Measurements from ENCODE around the gene ALG12. TPM values are rescaled to one million over a fixed set of nuclear protein-coding genes. Genes with fewer than 3 reads are reported as not detected.

ALG12 gene
- polyA plus RNA-seq, 1 of the 3 experiments (the other 2 are of a cell fraction): 9.9 TPM

DNA sequence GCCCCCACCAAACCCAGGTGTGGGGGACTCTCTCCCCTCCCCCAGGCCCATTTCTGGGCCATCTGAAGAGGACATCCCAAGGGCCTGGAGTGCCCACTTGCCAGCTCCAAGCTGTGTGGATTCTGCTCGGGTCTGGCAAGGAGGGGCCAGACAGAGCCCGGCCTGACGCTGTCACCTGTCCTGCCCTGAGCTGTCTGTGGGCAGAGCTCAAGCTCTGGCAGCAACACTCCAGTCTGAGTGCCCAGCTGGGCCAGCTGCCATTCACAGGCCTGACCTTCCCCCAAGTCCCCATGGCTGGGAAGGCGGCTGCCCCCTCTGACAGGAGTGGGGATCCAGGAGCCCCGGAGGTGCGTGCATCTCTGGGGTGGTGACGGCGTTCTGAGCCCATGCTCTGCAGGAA lies 36.1 kb upstream of the ALG12 start:
- POLR2A ChIA-PET: no interaction called here

DNA sequence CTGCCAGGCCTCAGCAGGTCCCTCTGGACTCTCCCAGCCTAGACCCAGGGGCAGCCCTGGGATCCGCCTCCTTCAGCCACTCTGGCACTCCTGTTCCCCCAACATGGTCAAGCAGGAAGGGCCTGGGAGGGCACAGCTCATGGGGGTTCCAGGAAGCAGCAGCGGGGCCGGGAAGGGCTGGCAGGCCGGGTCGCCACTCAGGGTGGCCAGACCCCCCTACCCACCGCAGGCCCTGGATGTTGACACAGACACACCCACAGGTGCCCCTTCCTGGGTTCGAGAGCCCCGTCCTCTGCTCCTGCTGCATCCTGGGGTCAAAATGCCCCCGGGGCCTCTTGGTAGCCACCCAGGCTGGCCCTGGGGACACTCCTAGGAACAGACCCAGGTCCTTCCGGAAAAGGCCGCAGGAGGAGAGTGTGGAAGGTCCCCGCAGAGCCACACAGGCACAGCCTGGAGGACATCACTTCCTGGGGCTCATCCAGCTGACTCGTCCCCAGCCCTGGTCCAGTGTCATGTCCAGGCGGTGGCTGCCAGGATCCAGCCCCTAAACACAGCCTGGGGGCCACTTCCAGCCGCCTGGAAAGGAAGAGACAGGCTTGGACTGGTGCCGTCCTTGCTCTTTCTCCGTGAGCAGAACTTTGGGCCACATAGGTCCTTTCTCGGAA lies 35.6 kb upstream of the ALG12 start:
- H4K20me1 ChIP-seq (ENCODE audit: insufficient read depth): no peaks in the 10 kb centered on the region
- WGBS (ENCODE audit: low lambda C conversion rate): no CpG with 5 or more reads among the region's 18 CpGs
- no peaks in the 10 kb centered on the region for H3K9me2 ChIP-seq
- H3F3A ChIP-seq (replicated peaks; ENCODE audit: insufficient read depth): no peaks in the 10 kb centered on the region
- H3K27me3 ChIP-seq (ENCODE audit: insufficient read depth): no peaks in the 10 kb centered on the region
- no peak overlapping the region for H3K4me3 ChIP-seq (ENCODE audit: low read depth in 2 of 2, low read length in 1 of 2)
- H2AFZ ChIP-seq (ENCODE audit: low read depth): no peak overlapping the region
- no peaks in the 10 kb centered on the region for H3K36me3 ChIP-seq (replicated peaks in 1 of 2; ENCODE audit: control insufficient read depth in 1 of 2, insufficient read depth in 2 of 2, low read length in 1 of 2)
- ChIA-PET POLR2A (no interaction called here), CTCF (interaction anchor here (1.4 to 1.5 kb wide), 2 partner anchors 23 to 24 kb away, joined by 3 to 6 read pairs; no protein-coding TSS in a partner anchor)
- DNase-seq: peak; percentile 68
- H3K9me3 ChIP-seq: no peaks in the 10 kb centered on the region
- no peaks in the 10 kb centered on the region for H3K79me2 ChIP-seq (ENCODE audit: insufficient read depth)
- peak overlapping the region in 1 of 2 experiments; percentile 69; a peak in 2 of 4 replicates for H3K27ac ChIP-seq (ENCODE audit: low read depth in 2 of 2, low read length in 1 of 2)
- peaks cover 13 to 39% of the 10 kb centered on the region in 2 experiments; a peak in 3 of 4 replicates for H3K4me1 ChIP-seq (ENCODE audit: control insufficient read depth in 1 of 2, insufficient read depth in 2 of 2, low read depth in 1 of 2, low read length in 1 of 2)
- no peak overlapping the region for H3K4me2 ChIP-seq
- no peak overlapping the region for H3K9ac ChIP-seq
- no peak for TF ChIP-seq FOSL2 (IDR thresholded peaks at IDR 0.05; ENCODE audit: borderline replicate concordance, low read depth)
- TF ChIP-seq TEAD4 (IDR thresholded peaks at IDR 0.05; ENCODE audit: borderline replicate concordance, insufficient read depth): no peak
- TF ChIP-seq FOXJ3 (CRISPR knock-in tag; IDR thresholded peaks at IDR 0.05): no peak
- no peak for TF ChIP-seq TCF12 (IDR thresholded peaks at IDR 0.05)
- TF ChIP-seq, protein P1, sequence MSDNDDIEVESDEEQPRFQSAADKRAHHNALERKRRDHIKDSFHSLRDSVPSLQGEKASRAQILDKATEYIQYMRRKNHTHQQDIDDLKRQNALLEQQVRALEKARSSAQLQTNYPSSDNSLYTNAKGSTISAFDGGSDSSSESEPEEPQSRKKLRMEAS (IDR thresholded peaks at IDR 0.05; ENCODE audit: low read depth): no peak
- TF ChIP-seq, protein P2, sequence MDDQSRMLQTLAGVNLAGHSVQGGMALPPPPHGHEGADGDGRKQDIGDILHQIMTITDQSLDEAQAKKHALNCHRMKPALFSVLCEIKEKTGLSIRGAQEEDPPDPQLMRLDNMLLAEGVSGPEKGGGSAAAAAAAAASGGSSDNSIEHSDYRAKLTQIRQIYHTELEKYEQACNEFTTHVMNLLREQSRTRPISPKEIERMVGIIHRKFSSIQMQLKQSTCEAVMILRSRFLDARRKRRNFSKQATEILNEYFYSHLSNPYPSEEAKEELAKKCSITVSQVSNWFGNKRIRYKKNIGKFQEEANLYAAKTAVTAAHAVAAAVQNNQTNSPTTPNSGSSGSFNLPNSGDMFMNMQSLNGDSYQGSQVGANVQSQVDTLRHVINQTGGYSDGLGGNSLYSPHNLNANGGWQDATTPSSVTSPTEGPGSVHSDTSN (IDR thresholded peaks at IDR 0.05): no peak
- TF ChIP-seq, protein P3, sequence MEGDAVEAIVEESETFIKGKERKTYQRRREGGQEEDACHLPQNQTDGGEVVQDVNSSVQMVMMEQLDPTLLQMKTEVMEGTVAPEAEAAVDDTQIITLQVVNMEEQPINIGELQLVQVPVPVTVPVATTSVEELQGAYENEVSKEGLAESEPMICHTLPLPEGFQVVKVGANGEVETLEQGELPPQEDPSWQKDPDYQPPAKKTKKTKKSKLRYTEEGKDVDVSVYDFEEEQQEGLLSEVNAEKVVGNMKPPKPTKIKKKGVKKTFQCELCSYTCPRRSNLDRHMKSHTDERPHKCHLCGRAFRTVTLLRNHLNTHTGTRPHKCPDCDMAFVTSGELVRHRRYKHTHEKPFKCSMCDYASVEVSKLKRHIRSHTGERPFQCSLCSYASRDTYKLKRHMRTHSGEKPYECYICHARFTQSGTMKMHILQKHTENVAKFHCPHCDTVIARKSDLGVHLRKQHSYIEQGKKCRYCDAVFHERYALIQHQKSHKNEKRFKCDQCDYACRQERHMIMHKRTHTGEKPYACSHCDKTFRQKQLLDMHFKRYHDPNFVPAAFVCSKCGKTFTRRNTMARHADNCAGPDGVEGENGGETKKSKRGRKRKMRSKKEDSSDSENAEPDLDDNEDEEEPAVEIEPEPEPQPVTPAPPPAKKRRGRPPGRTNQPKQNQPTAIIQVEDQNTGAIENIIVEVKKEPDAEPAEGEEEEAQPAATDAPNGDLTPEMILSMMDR (IDR thresholded peaks at IDR 0.05): no peak
- TF ChIP-seq NFIC (IDR thresholded peaks at IDR 0.05; ENCODE audit: borderline replicate concordance): no peak
- TF ChIP-seq NRF1 (IDR thresholded peaks at IDR 0.05; ENCODE audit: low read depth, low read length): no peak
- TF ChIP-seq, protein P4, sequence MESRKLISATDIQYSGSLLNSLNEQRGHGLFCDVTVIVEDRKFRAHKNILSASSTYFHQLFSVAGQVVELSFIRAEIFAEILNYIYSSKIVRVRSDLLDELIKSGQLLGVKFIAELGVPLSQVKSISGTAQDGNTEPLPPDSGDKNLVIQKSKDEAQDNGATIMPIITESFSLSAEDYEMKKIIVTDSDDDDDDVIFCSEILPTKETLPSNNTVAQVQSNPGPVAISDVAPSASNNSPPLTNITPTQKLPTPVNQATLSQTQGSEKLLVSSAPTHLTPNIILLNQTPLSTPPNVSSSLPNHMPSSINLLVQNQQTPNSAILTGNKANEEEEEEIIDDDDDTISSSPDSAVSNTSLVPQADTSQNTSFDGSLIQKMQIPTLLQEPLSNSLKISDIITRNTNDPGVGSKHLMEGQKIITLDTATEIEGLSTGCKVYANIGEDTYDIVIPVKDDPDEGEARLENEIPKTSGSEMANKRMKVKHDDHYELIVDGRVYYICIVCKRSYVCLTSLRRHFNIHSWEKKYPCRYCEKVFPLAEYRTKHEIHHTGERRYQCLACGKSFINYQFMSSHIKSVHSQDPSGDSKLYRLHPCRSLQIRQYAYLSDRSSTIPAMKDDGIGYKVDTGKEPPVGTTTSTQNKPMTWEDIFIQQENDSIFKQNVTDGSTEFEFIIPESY (IDR thresholded peaks at IDR 0.05; ENCODE audit: borderline replicate concordance, low read depth): no peak
- no peak for TF ChIP-seq RAD21 (IDR thresholded peaks at IDR 0.05; ENCODE audit: low read length)
- TF ChIP-seq YY1 (IDR thresholded peaks at IDR 0.05; ENCODE audit: low read depth): no peak
- no peak for TF ChIP-seq TAF1 (IDR thresholded peaks at IDR 0.05; ENCODE audit: borderline replicate concordance, low read depth, low read length)

More for the DNA sequence above, 36.1 kb upstream of the ALG12 start:
- CTCF ChIA-PET: interaction anchor here (1.4 kb wide), 2 partner anchors 24 to 236 kb away, joined by 3 read pairs; no protein-coding TSS in a partner anchor
- Histone ChIP-seq H3K4me1 (ENCODE audit: control insufficient read depth in 1 of 2, insufficient read depth in 2 of 2, low read depth in 1 of 2, low read length in 1 of 2) (peaks cover 13 to 41% of the 10 kb centered on the region in 2 experiments; a peak in 3 of 4 replicates), H4K20me1 (ENCODE audit: insufficient read depth) (no peaks in the 10 kb centered on the region), H3K9ac (no peak overlapping the region), H3K4me2 (no peak overlapping the region), H3K27ac (ENCODE audit: low read depth in 2 of 2, low read length in 1 of 2) (peak overlapping the region in 1 of 2 experiments; percentile 69; a peak in 2 of 4 replicates), H3K79me2 (ENCODE audit: insufficient read depth) (no peaks in the 10 kb centered on the region), H3K27me3 (ENCODE audit: insufficient read depth) (no peaks in the 10 kb centered on the region), H3K4me3 (ENCODE audit: low read depth in 2 of 2, low read length in 1 of 2) (no peak overlapping the region), H3K9me2 (no peaks in the 10 kb centered on the region), H3K36me3 (replicated peaks in 1 of 2; ENCODE audit: control insufficient read depth in 1 of 2, insufficient read depth in 2 of 2, low read length in 1 of 2) (no peaks in the 10 kb centered on the region), H3K9me3 (no peaks in the 10 kb centered on the region), H2AFZ (ENCODE audit: low read depth) (no peak overlapping the region), H3F3A (replicated peaks; ENCODE audit: insufficient read depth) (no peaks in the 10 kb centered on the region)
- no peak for TF ChIP-seq RXRA (IDR thresholded peaks at IDR 0.05; ENCODE audit: borderline replicate concordance, low read depth)
- TF ChIP-seq FOXM1 (IDR thresholded peaks at IDR 0.05; ENCODE audit: low read depth): no peak
- TF ChIP-seq, protein P2 (IDR thresholded peaks at IDR 0.05): no peak
- TF ChIP-seq GATA2 (CRISPR knock-in tag; IDR thresholded peaks at IDR 0.05): no peak
- no peak for TF ChIP-seq JUND (IDR thresholded peaks at IDR 0.05)
- no peak for TF ChIP-seq RFX5 (IDR thresholded peaks at IDR 0.05; ENCODE audit: low read length)
- TF ChIP-seq MXI1 (IDR thresholded peaks at IDR 0.05; ENCODE audit: low read depth, low read length): no peak
- DNase-seq: no peak
- WGBS (ENCODE audit: low lambda C conversion rate): 94% methylated on average over 6 of the region's 8 CpGs
